IMR-90 (cell line): Measurements from ENCODE around the gene PHF19.

Source experiments
- CEBPB ChIP-seq: IDR thresholded peaks from 2 replicates; pipeline ENCODE4 v1.6.1; 2012; ENCODE audit warnings: low read depth, low read length, improper control_type of control experiment
- POLR2A ChIP-seq: IDR thresholded peaks from 2 replicates; pipeline ENCODE4 v1.6.1; 2012; ENCODE audit warnings: mild to moderate bottlenecking, low read depth, low read length
- TF ChIP-seq, protein P1 (sequence below): conservative IDR thresholded peaks from 2 replicates; pipeline ENCODE4 v1.5.1; 2012; ENCODE audit warnings: mild to moderate bottlenecking, low read depth, low read length, improper control_type of control experiment

DNA sequence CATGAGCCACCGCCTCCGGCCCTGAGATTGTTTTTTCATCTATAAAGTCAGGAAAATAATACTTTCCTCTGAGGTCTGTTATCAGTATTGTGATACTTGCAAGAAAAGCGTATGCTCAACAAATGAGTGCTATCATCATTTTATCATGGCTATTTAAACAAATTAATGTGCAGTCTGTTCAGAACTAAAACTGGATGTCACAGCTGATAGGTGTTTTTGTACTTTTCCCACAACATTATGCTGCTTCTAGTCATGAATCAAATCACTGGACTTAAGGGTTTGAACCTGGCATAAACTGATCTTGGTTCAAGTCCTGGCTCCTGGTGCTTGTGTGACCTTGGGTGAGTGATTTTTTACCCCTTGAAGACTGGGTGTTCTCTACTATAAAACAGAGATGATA, 21.4 kb upstream of the PHF19 start:
- TF ChIP-seq, protein P1, sequence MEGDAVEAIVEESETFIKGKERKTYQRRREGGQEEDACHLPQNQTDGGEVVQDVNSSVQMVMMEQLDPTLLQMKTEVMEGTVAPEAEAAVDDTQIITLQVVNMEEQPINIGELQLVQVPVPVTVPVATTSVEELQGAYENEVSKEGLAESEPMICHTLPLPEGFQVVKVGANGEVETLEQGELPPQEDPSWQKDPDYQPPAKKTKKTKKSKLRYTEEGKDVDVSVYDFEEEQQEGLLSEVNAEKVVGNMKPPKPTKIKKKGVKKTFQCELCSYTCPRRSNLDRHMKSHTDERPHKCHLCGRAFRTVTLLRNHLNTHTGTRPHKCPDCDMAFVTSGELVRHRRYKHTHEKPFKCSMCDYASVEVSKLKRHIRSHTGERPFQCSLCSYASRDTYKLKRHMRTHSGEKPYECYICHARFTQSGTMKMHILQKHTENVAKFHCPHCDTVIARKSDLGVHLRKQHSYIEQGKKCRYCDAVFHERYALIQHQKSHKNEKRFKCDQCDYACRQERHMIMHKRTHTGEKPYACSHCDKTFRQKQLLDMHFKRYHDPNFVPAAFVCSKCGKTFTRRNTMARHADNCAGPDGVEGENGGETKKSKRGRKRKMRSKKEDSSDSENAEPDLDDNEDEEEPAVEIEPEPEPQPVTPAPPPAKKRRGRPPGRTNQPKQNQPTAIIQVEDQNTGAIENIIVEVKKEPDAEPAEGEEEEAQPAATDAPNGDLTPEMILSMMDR: no peak
- TF ChIP-seq CEBPB (no peak), POLR2A (no peak)
